Measurements from ENCODE around the gene RXRA.

Gene RXRA

DNA sequence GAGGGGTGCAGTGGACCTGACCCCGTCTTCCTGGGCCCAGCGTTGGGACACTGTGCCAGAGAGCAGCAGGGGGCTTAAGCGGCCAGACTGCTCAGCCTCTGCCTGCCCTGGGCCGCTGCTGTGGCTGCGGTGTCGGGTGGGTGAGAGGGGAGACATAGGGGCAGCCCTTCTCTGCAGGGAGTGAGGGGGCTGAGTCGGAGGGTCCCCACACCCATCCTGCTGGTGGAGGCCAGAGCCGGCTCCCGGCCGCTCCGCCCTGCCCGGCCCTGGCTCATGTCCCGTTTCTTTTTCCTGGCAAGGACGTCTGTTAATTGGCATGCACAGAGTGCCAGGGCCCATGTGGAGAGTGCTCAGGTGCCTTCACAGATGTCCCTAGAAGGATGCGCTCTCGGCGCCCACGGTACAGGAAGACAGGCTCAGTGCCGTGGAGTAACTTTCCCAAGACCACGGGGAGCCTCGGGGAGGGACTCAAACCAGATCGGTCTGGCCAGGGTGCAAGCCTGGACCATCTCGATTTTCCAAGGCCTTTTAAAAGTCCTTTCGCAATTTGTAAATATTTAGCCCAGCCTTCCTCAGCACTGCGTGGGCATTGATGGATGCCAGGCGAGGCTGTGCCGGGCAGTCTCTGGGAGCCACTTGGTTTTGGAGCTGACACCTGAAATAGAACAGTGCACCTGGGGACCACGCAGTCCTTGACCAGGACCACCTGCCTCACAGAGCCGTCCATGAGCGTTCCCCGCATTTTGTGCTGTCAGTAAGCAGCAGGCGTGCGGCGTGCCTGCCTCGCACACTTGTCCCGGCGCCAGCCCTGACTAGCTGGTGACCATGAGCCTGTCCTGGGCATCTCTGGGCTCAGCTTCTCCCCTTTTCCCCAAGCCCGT is 60.9 kb downstream of the RXRA start:
- DNase-seq: no peak

DNA sequence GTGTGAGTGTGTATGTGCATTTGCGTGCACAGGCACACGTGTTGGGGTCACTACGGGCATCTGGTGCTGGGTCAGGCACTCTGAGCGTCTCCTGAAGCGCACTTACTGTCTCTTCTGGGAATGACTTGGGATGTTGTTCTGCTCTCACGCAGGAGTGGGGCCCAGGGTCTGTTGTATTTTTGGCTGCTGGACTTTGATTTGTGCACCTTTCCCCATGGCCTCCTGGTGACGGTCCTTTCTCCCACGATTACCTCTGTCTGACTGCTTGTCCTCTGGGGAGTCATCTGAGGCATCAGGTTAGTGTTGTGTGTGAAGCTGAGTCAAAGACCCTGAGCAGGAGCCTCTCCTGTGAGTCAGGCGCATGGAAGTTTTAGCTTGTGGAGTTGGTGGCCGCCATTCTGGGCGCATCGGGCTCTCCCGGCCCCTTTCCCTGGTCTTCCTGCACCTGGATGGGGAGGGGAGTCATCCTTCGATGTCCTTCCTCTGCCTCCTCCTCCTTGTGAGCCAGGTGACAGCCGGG is 62.1 kb downstream of the RXRA start:
- no peak for DNase-seq

DNA sequence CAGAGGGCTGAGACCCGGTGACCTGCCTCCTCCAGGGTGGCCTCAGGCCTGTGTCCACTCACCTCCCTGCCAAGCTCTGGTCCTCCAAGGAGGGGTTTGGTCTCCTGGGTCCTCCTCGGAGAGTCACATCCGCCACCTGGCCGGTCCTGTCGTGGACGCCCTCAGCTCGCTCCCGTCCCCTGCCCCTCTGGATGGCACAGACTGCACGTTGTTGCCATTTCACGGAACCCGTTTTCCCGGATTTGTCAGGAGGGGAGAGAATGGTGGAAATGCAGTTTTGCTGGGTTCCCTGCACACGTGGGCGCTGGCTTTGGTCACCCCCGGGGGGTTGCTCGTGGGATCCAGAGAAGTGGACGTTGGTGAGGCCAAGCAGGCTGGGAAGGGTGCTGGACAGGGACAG is 62.7 kb downstream of the RXRA start:
- no peak for DNase-seq

DNA sequence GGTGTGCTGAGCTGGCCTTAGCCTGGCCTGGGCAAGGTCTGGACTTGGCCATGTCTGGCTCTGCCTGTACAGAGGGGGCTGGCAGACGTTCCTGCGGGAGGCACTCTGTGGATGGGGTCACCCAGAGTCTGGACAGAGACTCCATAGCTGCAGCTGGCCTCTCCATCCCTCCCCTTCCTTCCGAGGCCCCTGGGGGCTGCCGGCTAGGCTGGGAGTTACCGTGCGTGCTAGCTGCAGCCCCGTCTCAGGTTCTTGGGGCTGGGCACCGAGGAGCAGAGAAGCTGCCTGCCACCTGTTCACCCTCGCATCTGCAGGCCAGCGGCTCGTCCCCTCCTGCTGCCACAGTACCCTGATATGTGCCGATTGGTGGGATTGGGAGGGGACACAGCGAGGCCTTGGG is 63.4 kb downstream of the RXRA start:
- no peak for DNase-seq

DNA sequence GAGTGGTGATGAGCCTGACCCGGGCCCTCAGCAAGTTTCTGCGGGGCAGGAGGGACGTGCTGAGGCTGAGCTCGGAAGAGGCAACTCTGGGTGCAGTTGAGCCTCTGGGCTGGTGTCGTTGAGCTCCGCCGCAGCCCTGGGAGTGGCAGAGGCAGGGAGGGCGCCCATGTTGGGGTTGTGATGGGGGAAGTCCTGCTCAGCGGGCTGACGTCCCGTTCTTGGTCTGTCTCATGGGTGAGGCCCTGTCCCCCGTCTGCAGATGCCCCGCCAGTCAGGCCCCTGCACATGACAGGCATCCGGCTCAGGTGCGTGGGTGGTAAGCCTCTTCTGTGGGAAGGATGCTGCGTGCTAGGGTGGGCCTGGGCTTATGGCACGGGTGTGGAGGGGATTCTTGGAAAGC is 64.3 kb downstream of the RXRA start:
- no peak for DNase-seq

DNA sequence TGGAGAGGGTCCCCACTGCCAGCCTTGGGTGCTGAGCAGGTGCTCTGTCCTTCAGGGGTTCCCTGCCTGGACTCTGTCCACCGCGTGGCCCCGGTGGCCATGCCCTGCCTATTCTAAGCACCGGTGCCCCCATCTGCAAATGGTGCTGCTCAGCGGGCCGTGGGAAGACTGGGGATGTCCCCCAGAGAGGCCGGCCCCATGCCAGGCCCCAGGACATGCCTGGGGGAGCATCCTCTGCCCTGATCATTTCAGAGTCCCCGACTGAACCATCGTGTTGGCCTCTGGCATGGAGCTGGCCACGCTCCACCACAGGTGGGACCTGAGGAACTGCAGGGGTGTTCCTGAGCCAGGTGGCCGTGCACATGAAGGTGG is 64.7 kb downstream of the RXRA start:
- no peak for DNase-seq

DNA sequence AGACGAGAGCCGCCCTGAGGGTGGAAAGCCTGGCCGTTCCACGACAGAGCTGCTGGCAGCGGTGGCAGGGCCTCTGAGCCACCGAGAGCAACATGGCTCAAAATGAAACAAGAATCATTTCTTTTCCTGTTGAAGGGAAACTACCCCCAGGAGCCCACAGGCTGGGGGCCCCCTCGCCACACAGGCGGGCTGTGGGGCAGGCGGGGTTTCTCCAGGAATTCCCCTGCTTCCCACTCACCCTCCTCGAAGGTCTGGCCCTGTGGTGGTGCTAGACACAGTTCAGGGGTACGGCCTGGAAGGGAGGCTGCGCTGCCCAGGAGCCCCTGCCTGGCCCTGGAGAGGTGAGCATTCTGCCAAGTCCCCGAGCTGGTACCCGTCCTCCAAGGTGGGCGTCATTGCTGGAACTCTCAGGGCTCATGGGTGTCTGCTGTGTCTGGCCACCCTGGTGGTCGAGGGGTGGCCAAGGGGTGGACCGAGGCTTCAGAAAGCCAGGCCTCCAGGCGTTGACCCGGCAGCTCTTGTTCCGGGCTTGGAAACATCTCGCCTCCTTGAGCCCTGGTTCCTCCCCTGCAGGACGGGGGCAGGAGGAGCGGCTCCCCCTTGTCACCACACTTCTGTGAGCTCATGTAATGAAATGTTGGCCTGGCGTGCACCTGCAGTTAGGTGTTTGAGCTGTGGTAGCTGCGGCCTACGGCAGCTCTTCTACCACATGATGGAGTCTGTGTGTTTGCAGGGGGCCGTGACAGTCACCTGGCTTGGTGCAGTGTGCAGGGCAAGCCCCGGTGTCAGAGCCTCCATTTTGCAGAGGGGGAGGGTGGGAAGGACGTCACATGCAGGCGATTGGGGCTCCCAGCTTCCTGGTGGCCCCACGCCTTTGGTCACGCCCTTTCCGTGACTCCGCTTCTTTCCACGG is 65.3 kb downstream of the RXRA start:
- no peak for DNase-seq

DNA sequence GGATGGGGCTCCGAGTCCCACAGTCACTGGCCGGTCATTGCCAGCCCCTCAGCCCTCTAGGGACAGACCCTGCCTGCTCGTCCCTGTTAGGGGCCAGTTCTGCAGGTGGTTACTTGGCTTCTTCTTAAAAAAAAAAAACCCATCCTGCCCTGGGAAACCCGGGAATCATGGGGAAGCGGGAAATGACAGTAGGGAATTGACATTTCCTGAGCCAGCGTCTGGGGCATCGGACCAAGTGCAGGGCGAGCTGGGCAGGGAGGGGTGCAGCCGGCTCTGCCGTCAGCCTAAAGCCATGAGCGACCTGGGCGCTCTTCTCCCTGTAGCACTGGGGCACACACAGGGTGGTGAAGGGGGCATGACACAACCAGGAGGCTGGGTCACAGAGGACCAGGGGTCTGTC is 66.6 kb downstream of the RXRA start:
- DNase-seq: no peak

DNA sequence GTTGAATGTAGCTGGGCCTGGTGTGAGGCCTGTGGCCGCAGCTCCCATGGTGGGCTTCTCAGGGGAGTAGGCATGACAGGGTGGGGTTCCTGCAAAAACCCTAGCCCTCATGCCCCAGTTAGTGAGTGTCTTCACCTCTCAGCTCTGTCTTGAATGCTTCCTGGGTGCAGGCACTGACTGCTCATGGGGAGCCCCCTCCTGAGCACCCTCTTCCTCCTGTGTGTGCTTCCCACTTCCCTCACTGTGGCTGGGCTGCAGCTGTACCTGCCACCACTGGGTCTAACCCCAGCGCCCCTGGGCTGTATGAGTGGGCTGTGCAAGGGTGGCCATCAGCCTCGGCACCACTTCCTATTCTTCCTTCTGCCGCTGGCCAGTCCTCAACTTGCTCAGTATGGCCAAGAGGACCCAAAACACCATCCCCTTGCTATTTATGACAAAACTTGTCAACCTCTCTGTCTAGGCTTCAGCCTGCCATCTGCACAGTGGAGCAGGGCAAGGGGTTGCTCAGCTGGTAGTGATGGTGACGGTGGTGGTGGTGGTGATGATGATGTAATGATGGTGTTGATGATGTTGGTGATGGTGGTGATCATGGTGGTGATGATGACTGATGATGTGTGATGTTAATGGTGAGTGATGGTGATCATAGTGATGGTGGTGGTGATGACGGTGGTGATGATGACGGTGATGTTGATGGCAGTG is 67.5 kb downstream of the RXRA start:
- DNase-seq: no peak

DNA sequence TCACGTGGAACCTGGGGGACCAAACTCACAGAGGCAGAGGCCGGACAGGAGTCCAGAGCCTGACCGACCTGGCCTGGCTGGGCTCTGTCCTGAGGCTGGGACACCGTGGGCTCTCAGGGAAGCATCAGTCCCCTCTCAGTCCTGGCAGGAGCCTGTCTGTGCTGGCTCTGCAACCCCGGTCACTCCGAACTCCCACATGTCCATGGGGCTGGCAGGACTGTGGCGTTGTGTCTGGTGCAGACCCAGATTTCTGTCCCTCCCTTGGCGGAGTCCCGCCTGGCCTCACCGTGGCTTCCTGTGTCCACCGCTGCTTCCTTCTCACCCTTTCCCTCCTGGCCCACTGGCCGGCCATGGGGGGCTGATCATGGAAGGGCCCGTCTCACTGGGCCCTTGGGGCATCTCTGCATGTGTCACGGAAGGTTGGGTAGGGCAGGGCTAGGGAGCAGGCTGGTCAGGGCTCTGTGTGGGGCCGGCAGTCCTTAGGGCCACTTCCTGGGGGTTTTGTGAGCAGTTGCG is 68.8 kb downstream of the RXRA start:
- no peak for DNase-seq

DNA sequence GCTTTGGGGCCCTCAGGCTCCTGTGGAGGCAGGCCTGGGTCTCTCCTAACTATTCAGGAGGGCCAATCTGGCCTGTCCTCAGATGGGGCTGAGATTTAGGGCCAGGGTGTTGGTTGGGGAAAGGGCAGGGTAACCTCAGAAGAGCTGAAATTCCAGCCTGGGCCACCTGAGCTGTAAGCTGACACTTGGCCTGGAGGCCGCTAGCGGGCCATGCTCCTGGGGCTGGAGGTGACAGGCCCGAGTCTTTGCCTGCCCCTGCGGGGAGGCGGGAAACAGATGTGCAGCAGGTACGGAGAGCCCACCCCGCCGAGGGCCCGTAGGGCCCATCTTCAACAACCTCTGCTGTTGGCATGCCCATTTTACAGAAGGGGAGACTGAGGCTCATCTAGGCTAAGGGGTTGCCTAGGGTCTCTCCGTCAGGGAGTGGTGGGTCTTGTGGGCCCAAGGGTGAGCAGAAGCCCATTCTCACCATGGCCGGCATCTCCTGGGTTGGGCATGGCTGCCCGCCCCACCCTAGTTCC is 69.5 kb downstream of the RXRA start:
- DNase-seq: no peak

DNA sequence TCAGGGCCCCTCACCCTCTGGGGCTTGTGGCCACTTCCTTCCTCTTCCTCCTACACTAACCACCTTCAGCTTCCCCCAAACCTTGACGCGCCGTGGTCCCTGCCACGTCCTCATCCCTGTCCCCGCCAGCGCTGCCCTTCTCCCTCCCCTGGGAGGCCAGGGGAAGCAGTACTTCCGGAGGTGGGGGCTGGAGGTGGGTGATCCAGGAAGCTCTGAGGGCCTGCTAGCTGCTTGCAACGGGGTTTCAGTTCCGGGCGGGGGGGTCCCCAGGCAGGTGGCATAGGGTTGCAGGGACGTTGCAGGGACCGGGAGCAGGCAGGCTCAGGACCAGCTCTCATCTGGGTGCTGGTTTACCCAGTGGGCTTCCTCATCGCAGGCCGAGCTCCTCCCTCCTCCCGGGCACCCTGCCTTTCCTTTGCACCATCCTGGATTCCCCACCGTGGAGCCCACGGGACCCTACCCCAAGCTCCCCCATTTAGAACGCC is 70.0 kb downstream of the RXRA start:
- no peak for DNase-seq

DNA sequence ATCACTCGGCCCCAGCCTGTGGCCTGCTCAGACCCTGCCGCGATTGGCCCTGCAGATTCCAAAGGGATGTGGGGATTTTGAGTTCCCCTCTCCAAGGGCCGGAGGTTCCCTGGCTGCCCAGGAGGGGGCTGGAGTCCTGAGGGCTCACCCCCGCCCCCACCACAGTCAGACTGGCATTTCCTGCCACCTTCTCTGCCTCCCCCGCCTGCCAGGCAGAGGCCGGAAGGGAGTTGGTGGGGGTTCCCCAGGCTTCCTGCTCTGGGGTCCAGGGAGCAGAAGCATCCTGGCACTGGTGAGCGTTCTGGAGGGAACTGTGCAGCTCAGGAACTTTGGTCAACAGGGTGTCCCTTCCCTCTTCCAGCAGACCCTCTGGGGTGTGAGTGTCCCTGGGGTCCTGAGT is 70.6 kb downstream of the RXRA start:
- DNase-seq: no peak

DNA sequence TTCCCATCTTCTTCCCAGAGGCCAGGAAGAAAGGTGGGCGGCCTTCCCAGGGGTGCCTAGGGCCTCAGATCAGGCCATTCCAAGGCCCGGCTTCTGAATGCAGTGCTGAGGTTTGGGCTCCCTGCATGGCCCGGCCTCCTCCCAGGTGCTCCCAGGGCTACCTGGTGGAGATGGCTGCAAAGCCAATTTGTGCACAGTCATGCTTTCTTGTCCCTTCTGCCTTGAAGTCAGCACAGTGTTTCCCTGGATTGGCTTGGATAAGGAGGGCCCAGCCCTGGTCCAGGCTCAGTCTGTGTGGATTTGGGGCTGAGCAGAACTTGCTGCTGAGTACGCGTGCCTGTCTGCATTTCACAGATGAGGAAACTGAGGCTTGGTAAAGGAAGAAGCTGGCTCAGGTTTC is 72.5 kb downstream of the RXRA start:
- DNase-seq: no peak

DNA sequence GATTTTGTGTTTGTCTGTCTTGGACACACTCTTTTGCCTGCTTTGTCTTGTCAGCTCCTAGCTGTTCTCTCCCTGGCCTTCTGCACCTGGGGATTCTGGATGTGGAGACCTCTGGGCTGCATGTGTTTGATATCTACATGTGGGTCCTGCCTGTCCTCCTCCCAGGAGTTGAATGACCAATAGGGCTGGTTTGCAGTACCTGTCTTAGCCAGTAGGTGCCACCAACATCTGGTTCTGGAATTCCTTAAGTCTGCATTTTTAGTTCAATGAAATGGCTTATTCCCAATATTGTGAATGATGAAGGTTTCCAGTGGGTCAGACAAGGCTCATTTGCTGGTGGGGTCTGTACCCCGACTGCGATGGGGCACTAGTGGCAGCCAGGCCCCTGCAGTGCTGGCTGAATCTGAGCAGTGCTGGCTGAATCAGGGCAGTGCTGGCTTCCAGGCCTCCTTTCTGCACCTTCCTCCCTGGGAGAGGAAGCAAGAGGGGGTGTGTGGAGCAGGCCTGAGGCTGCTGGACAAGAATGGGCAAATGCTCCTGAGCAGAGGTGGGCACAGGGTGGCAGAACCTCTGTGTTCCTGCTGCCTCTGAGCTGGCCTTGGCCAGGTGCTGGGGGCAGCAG is 73.3 kb downstream of the RXRA start:
- no peak for DNase-seq

DNA sequence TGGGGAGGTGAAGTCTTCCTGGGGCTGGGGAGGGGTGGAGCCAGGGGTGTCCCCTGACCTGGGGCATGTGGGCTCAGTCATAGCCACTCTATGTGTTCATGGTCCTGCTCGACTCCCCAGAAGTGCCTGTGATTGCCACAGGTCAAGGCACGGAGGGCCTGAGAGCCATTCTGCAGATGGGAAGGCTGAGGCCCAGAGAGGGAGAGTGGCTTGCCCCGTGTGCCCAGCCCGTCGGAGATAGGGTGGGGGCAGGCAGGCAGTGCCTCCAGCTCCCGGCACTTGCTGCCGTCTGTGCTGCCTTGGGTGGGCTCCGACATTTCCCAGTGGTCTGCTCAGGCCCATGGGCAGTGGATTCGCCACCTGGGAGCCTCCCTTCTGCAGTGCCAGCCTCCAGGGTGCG is 74.0 kb downstream of the RXRA start:
- DNase-seq: no peak

DNA sequence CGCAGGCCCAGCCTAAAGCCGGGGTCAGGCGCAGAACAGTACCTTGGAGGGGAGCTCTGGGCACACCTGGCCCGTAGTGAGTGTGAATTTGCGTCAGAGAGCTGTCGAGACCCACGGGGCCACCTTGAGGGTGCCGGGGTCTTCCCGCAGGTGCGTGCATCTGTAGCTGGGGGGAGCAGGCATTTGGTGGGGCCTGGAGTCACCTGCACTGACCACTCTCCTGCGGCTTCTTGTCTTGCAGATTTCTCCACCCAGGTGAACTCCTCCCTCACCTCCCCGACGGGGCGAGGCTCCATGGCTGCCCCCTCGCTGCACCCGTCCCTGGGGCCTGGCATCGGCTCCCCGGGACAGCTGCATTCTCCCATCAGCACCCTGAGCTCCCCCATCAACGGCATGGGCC is 75.1 kb downstream of the RXRA start:
- no peak for DNase-seq

DNA sequence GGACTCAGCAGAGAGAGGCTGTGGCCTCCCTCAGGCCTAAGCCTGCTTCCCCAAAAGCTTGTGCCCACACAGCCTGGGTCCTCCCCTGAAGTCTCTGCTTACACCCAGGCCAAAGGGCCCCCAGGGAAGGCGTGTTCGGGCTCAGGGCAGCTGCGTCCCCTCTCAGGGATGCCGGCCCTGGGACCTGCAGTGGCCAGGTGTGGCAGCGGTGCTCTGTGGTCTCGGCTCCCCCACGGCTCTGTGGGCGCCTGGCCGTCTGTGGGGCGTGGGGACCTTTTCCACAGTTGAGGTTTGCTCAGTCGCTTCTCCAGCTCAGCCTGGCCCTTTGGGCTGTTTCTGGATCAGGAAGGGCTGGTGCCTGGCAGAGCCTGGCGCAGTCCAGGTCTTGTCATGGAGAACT is 75.9 kb downstream of the RXRA start:
- DNase-seq: no peak

DNA sequence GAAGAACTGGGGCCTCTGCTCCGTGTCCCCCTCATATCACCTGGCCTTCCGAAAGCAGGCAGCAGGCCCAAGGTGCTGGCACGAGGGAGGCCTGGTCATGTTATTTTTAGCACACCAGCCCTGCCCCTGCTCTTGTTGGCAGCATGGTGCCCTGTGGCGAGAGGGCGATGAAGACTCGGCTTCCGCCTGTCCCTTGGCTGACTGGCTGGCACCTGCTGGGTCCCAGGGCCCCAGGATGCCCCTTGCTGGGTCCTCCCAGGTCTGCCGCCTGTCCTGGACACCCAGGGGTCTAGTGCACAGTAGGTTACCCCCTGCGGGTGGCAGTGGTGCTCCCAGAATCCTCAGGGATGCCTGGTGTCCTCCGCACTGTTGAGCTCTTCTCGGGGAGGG is 77.0 kb downstream of the RXRA start:
- no peak for DNase-seq

DNA sequence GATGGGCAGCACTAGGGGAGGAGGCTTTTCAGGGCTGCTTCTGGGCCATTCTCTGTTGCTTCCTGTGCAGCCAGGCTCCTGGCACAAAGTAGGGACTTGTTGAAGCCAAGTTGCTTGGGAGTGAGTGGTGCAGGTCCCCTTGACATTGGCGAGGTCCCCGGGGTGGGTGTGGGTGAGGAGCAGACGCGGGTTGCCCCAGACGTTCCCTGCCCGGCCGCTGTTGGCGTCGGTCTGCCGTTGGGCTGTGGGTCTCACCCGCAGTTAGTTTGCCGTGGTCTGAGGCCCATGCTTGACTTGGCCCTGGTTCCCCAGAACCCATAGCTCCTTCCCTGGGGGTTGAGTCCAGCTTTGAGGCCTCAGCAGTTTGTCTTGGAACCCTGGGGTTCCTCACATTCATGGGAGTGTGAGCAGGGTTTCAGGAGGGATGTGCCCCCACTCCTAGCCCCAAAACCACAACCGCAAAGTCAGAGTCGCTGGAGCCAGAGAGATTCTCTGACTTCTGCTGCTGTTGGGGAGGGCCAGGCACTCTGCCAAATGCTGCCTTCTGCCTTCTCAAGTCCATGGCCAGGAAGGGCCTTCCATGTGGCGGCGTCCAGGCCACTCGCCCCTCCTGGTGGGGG is 77.5 kb downstream of the RXRA start:
- DNase-seq: no peak

All from NCI-H187 treated with DMSO at 0.1 percent for 48 hours (cell line).